Lower lobe of right lung (tissue), 2 donors: ENCODE data around the gene PAX6. TPM values are rescaled to one million over a fixed set of nuclear protein-coding genes. Genes with fewer than 3 reads are reported as not detected.

Experiments
- ATAC-seq, 2 donors: fragments of 200-7000 bp; cut with Tn5 transposase; one replicate each; pipeline ENCODE4 v1.9.1; 2020 to 2022; ENCODE audit warnings: mild to moderate bottlenecking in 2 of 2, moderate library complexity in 2 of 2
- DNase-seq: peaks from one replicate; pipeline ENCODE4 v3.0.0-alpha.2; 2020
- H3K27ac ChIP-seq: fragments of 200-600 bp; one replicate; pipeline ENCODE4 v1.8.0; 2022
- H3K27me3 ChIP-seq: fragments of 200-600 bp; one replicate; pipeline ENCODE4 v1.8.0; 2022; ENCODE audit warnings: low read depth
- H3K36me3 ChIP-seq: fragments of 200-600 bp; one replicate; pipeline ENCODE4 v1.8.0; 2022; ENCODE audit warnings: mild to moderate bottlenecking
- H3K4me1 ChIP-seq: fragments of 200-600 bp; one replicate; pipeline ENCODE4 v1.8.0; 2022
- H3K4me3 ChIP-seq: fragments of 200-600 bp; one replicate; pipeline ENCODE4 v1.8.0; 2022; ENCODE audit warnings: mild to moderate bottlenecking
- H3K9me3 ChIP-seq: fragments of 200-600 bp; one replicate; pipeline ENCODE4 v1.8.0; 2022
- CTCF ChIP-seq: fragments of 200-600 bp; IDR thresholded peaks from one replicate; pipeline ENCODE4 v1.8.0; 2022; ENCODE audit warnings: antibody characterized with exemption, mild to moderate bottlenecking
- intact Hi-C: fragments of 100-400 bp; cut with DNase I; formaldehyde crosslinking; loops from one replicate; pipeline ENCODE4 v1.11.0; 2022
- total RNA-seq: library from RNA; stranded (reverse); fragmentation: NEBNext Ultra II Directional; extraction: Animal tissue kit (Norgen Biotek cat#: 25700); gene quantifications from one replicate; pipeline ENCODE4 v1.2.1, GENCODE V29; 2021
- donor health status: DM: no; HTN: yes; CAD: no; lungs with severe emphysema.

PAX6 gene
- total RNA-seq, 1 donor from 2014 or later, result not detected

GRCh38 chr11:31772412-31772811, 38.7 kb downstream of the PAX6 start:
- Histone ChIP-seq H3K36me3 (no peaks in the 10 kb centered on the region), H3K27ac (no peak overlapping the region), H3K27me3 (no peaks in the 10 kb centered on the region), H3K4me1 (no peaks in the 10 kb centered on the region), H3K9me3 (no peaks in the 10 kb centered on the region), H3K4me3 (no peak overlapping the region)
- no peak for TF ChIP-seq CTCF
- no peak for ATAC-seq
- intact Hi-C loops, result no loop called here
- no peak for DNase-seq

GRCh38 chr11:31770011-31770700, 41.0 kb downstream of the PAX6 start:
- Histone ChIP-seq H3K27ac (no peak overlapping the region), H3K36me3 (no peaks in the 10 kb centered on the region), H3K4me1 (no peaks in the 10 kb centered on the region), H3K4me3 (no peak overlapping the region), H3K27me3 (no peaks in the 10 kb centered on the region), H3K9me3 (no peaks in the 10 kb centered on the region)
- no peak for DNase-seq
- intact Hi-C loops, result no loop called here
- ATAC-seq, result no peak
- TF ChIP-seq CTCF, result no peak

GRCh38 chr11:31768749-31769640, 42.1 kb downstream of the PAX6 start:
- Histone ChIP-seq H3K36me3 (no peaks in the 10 kb centered on the region), H3K27me3 (no peaks in the 10 kb centered on the region), H3K4me3 (no peak overlapping the region), H3K4me1 (no peaks in the 10 kb centered on the region), H3K9me3 (no peaks in the 10 kb centered on the region), H3K27ac (no peak overlapping the region)
- DNase-seq (no peak), ATAC-seq (no peak)
- intact Hi-C loops, result no loop called here
- no peak for TF ChIP-seq CTCF

- Histone ChIP-seq H3K4me1 (no peaks in the 10 kb centered on the region), H3K9me3 (no peaks in the 10 kb centered on the region), H3K27me3 (no peaks in the 10 kb centered on the region), H3K4me3 (no peak overlapping the region), H3K36me3 (no peaks in the 10 kb centered on the region), H3K27ac (no peak overlapping the region)
- intact Hi-C loops, result no loop called here
- ATAC-seq, result no peak
- DNase-seq, result no peak
- TF ChIP-seq CTCF, result no peak
These were observed 43.4 kb downstream of the PAX6 start for GRCh38 chr11:31767685-31768084.

GRCh38 chr11:31767066-31767465, 44.1 kb downstream of the PAX6 start:
- Histone ChIP-seq H3K27ac (no peak overlapping the region), H3K27me3 (no peaks in the 10 kb centered on the region), H3K9me3 (no peaks in the 10 kb centered on the region), H3K36me3 (no peaks in the 10 kb centered on the region), H3K4me1 (no peaks in the 10 kb centered on the region), H3K4me3 (no peak overlapping the region)
- intact Hi-C loops, result no loop called here
- no peak for TF ChIP-seq CTCF
- DNase-seq (no peak), ATAC-seq (no peak)
